ENCODE measurements around the gene PARVB.

DNA sequence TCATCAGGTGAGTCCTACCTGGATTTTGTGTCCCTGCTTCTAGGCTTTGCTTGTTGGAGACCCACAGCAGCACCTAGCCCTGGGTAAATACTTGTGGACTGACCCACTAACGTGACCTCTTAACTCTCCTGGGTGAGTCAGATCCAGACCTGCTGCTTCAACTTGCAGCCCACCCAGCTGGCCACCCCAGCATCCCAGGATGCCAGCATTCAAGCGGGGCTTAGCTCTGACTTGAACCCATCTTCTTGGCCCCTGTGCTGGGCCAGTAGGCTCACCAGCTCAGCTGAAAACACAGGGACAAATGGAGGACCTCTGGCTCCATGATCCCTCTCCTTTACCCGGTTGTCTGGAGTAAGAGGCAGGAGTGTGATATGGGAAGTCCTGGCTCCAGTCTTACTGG, 190.1 kb downstream of the PARVB start:
- TF ChIP-seq, protein P1, sequence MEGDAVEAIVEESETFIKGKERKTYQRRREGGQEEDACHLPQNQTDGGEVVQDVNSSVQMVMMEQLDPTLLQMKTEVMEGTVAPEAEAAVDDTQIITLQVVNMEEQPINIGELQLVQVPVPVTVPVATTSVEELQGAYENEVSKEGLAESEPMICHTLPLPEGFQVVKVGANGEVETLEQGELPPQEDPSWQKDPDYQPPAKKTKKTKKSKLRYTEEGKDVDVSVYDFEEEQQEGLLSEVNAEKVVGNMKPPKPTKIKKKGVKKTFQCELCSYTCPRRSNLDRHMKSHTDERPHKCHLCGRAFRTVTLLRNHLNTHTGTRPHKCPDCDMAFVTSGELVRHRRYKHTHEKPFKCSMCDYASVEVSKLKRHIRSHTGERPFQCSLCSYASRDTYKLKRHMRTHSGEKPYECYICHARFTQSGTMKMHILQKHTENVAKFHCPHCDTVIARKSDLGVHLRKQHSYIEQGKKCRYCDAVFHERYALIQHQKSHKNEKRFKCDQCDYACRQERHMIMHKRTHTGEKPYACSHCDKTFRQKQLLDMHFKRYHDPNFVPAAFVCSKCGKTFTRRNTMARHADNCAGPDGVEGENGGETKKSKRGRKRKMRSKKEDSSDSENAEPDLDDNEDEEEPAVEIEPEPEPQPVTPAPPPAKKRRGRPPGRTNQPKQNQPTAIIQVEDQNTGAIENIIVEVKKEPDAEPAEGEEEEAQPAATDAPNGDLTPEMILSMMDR (conservative IDR thresholded peaks at IDR 0.05): no peak
- TF ChIP-seq EZH2 (IDR thresholded peaks at IDR 0.05; ENCODE audit: low read depth): no peak
